SK-N-SH treated with all-trans-retinoic acid at 6 μM for 48 hours (cell line): ENCODE measurements around the gene GNA15.

Experiments used
- ATAC-seq: fragments of 200-7000 bp; cut with Tn5 transposase; 3 replicates; pipeline ENCODE4 v1.9.1; 2020; ENCODE audit warnings: mild to moderate bottlenecking, moderate library complexity
- ARNTL ChIP-seq: fragments of 450-650 bp; formaldehyde crosslinking; IDR thresholded peaks from 2 replicates; pipeline ENCODE4 v1.5.0; 2020; ENCODE audit warnings: low read depth, mild to moderate bottlenecking, moderate library complexity, borderline replicate concordance
- BACH2 ChIP-seq: fragments of 250-450 bp; sonication (Bioruptor Pico); IDR thresholded peaks from 2 replicates; pipeline ENCODE4 v1.9.0; 2021; ENCODE audit warnings: mild to moderate bottlenecking, borderline replicate concordance
- CREB5 ChIP-seq: fragments of 250-450 bp; sonication (Bioruptor Pico); IDR thresholded peaks from 2 replicates; pipeline ENCODE4 v1.5.1; 2020; ENCODE audit warnings: low read depth, mild to moderate bottlenecking, moderate library complexity
- CSDC2 ChIP-seq: fragments of 250-450 bp; sonication (Bioruptor Pico); IDR thresholded peaks from 2 replicates; pipeline ENCODE4 v1.5.0; 2020; ENCODE audit warnings: mild to moderate bottlenecking, moderate library complexity
- CSRNP3 ChIP-seq: fragments of 250-450 bp; sonication (Bioruptor Pico); IDR thresholded peaks from 2 replicates; pipeline ENCODE4 v1.5.1; 2021; ENCODE audit warnings: mild to moderate bottlenecking, moderate library complexity
- ESRRG ChIP-seq: fragments of 250-450 bp; sonication (Bioruptor Pico); IDR thresholded peaks from 2 replicates; pipeline ENCODE4 v1.6.1; 2021; ENCODE audit warnings: mild to moderate bottlenecking
- GLIS3 ChIP-seq: fragments of 250-450 bp; sonication (Bioruptor Pico); IDR thresholded peaks from 2 replicates; pipeline ENCODE4 v1.5.0; 2020; ENCODE audit warnings: mild to moderate bottlenecking, moderate library complexity
- ISL1 ChIP-seq: fragments of 250-450 bp; sonication (Bioruptor Pico); IDR thresholded peaks from 2 replicates; pipeline ENCODE4 v2.1.2; 2022; ENCODE audit warnings: mild to moderate bottlenecking, moderate library complexity
- OSR1 ChIP-seq: fragments of 250-450 bp; sonication (Bioruptor Pico); IDR thresholded peaks from 2 replicates; pipeline ENCODE4 v1.8.0; 2022; ENCODE audit warnings: moderate library complexity, mild to moderate bottlenecking, inconsistent platforms
- PPARA ChIP-seq: fragments of 250-450 bp; sonication (Bioruptor Pico); IDR thresholded peaks from 2 replicates; pipeline ENCODE4 v1.5.0; 2020; ENCODE audit warnings: mild to moderate bottlenecking, borderline replicate concordance
- RARB ChIP-seq: fragments of 250-450 bp; sonication (Bioruptor Pico); IDR thresholded peaks from 2 replicates; pipeline ENCODE4 v1.8.0; 2021; ENCODE audit warnings: mild to moderate bottlenecking, moderate library complexity
- SNAI2 ChIP-seq: fragments of 250-450 bp; sonication (Bioruptor Pico); IDR thresholded peaks from 2 replicates; pipeline ENCODE4 v1.5.0; 2020; ENCODE audit warnings: mild to moderate bottlenecking, moderate library complexity
- ZC3H10 ChIP-seq: fragments of 250-450 bp; sonication (Bioruptor Pico); IDR thresholded peaks from 2 replicates; pipeline ENCODE4 v1.5.1; 2021; ENCODE audit warnings: mild to moderate bottlenecking, moderate library complexity
- ZFP30 ChIP-seq: fragments of 450-650 bp; formaldehyde crosslinking; IDR thresholded peaks from 2 replicates; pipeline ENCODE4 v1.5.0; 2022; ENCODE audit warnings: mild to moderate bottlenecking, moderate library complexity
- ZNF565 ChIP-seq: fragments of 450-650 bp; formaldehyde crosslinking; conservative IDR thresholded peaks from 2 replicates; pipeline ENCODE4 v1.5.0; 2020; ENCODE audit warnings: low read depth, mild to moderate bottlenecking, moderate library complexity
- ZNF70 ChIP-seq: fragments of 450-650 bp; formaldehyde crosslinking; IDR thresholded peaks from 2 replicates; pipeline ENCODE4 v1.5.0; 2020; ENCODE audit warnings: mild to moderate bottlenecking, moderate library complexity
- ZNF8 ChIP-seq: fragments of 450-650 bp; formaldehyde crosslinking; IDR thresholded peaks from 2 replicates; pipeline ENCODE4 v1.5.0; 2020; ENCODE audit warnings: mild to moderate bottlenecking, moderate library complexity
- TF ChIP-seq, protein P1 (sequence below): fragments of 250-450 bp; sonication (Bioruptor Pico); IDR thresholded peaks from 2 replicates; pipeline ENCODE4 v1.8.0; 2020; ENCODE audit warnings: mild to moderate bottlenecking, moderate library complexity, borderline replicate concordance
- TF ChIP-seq, protein P2 (sequence below): fragments of 250-450 bp; sonication (Bioruptor Pico); IDR thresholded peaks from 2 replicates; pipeline ENCODE4 v1.5.0; 2020; ENCODE audit warnings: mild to moderate bottlenecking, moderate library complexity

GNA15 gene

DNA sequence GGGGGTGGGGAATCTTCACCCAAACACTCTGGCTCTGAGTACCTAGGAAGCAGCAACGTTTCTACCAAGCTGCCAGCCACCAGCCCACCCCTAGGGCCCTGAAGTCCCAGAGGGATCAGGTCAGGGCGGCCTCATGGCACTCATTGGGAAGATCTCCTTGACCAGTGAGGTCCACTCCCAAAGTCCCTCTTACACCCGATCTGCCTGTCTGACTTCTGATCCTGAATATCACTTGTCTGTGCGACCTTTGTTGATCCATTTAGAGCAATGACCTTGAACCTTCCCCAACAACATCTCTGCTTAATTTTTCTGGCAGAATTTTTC lies 2.1 kb upstream of the GNA15 start:
- TF ChIP-seq ZC3H10 (no peak), ZNF70 (CRISPR knock-in tag) (no peak), ISL1 (CRISPR knock-in tag) (no peak)
- TF ChIP-seq, protein P1, sequence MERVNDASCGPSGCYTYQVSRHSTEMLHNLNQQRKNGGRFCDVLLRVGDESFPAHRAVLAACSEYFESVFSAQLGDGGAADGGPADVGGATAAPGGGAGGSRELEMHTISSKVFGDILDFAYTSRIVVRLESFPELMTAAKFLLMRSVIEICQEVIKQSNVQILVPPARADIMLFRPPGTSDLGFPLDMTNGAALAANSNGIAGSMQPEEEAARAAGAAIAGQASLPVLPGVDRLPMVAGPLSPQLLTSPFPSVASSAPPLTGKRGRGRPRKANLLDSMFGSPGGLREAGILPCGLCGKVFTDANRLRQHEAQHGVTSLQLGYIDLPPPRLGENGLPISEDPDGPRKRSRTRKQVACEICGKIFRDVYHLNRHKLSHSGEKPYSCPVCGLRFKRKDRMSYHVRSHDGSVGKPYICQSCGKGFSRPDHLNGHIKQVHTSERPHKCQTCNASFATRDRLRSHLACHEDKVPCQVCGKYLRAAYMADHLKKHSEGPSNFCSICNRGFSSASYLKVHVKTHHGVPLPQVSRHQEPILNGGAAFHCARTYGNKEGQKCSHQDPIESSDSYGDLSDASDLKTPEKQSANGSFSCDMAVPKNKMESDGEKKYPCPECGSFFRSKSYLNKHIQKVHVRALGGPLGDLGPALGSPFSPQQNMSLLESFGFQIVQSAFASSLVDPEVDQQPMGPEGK (CRISPR knock-in tag), result no peak
- ATAC-seq, result no peak

- TF ChIP-seq, protein P1 (CRISPR knock-in tag), result no peak
- TF ChIP-seq GLIS3 (CRISPR knock-in tag) (no peak), SNAI2 (CRISPR knock-in tag) (no peak), ISL1 (CRISPR knock-in tag) (no peak), ZC3H10 (no peak), ZNF565 (no peak), ZNF8 (CRISPR knock-in tag) (no peak), OSR1 (CRISPR knock-in tag) (no peak)
- ATAC-seq, result no peak
Measured at GRCh38 chr19:3136684-3137055, 837 bp downstream of the GNA15 start.

DNA sequence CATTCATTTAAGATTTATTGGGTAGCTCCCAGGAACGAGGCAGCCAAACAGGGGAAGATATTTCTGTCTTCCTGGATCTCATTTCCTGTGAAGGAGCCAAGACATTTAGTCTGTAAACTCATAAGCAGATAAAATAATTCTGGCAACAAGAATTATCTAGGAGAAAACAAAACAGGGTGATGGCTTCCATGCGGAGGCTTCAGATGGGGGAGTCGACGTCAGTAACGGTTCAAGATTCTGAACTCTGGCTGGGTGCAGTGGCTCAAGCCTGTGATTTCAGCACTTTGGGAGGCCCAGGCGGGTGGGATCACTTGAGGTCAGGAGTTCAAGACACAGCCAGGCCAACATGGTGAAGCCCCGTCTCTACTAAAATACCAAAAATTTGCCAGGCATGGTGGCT lies 1.3 kb downstream of the GNA15 start:
- ATAC-seq, result no peak
- no peak for TF ChIP-seq OSR1 (CRISPR knock-in tag)
- TF ChIP-seq ZNF565, result no peak
- TF ChIP-seq, protein P1 (CRISPR knock-in tag), result no peak
- TF ChIP-seq ZNF8 (CRISPR knock-in tag), result no peak
- TF ChIP-seq PPARA (CRISPR knock-in tag), result no peak
- TF ChIP-seq CSRNP3 (CRISPR knock-in tag), result no peak
- no peak for TF ChIP-seq RARB (CRISPR knock-in tag)
- no peak for TF ChIP-seq CSDC2 (CRISPR knock-in tag)
- TF ChIP-seq ZC3H10, result no peak
- TF ChIP-seq SNAI2 (CRISPR knock-in tag), result no peak
- TF ChIP-seq ZNF70 (CRISPR knock-in tag), result no peak
- no peak for TF ChIP-seq ZFP30 (CRISPR knock-in tag)
- TF ChIP-seq, protein P2, sequence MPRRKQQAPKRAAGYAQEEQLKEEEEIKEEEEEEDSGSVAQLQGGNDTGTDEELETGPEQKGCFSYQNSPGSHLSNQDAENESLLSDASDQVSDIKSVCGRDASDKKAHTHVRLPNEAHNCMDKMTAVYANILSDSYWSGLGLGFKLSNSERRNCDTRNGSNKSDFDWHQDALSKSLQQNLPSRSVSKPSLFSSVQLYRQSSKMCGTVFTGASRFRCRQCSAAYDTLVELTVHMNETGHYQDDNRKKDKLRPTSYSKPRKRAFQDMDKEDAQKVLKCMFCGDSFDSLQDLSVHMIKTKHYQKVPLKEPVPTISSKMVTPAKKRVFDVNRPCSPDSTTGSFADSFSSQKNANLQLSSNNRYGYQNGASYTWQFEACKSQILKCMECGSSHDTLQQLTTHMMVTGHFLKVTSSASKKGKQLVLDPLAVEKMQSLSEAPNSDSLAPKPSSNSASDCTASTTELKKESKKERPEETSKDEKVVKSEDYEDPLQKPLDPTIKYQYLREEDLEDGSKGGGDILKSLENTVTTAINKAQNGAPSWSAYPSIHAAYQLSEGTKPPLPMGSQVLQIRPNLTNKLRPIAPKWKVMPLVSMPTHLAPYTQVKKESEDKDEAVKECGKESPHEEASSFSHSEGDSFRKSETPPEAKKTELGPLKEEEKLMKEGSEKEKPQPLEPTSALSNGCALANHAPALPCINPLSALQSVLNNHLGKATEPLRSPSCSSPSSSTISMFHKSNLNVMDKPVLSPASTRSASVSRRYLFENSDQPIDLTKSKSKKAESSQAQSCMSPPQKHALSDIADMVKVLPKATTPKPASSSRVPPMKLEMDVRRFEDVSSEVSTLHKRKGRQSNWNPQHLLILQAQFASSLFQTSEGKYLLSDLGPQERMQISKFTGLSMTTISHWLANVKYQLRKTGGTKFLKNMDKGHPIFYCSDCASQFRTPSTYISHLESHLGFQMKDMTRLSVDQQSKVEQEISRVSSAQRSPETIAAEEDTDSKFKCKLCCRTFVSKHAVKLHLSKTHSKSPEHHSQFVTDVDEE (CRISPR knock-in tag), result no peak

- no peak for ATAC-seq
- TF ChIP-seq ESRRG (CRISPR knock-in tag) (no peak), ARNTL (CRISPR knock-in tag) (no peak), SNAI2 (CRISPR knock-in tag) (no peak), ISL1 (CRISPR knock-in tag) (no peak), ZNF8 (CRISPR knock-in tag) (no peak), ZNF565 (no peak), BACH2 (CRISPR knock-in tag) (no peak), CREB5 (CRISPR knock-in tag) (no peak), CSDC2 (CRISPR knock-in tag) (no peak), ZNF70 (CRISPR knock-in tag) (no peak)
- TF ChIP-seq, protein P2 (CRISPR knock-in tag), result no peak
- TF ChIP-seq, protein P1 (CRISPR knock-in tag), result no peak
Measured at GRCh38 chr19:3138268-3138667, 2.4 kb downstream of the GNA15 start.
